ENCODE data around the gene LRP2. TPM values are rescaled to one million over a fixed set of nuclear protein-coding genes. Genes with fewer than 3 reads are reported as not detected.

Gene LRP2
- total and polyA plus RNA-seq, 10 of the 15 experiments (the other 5 are each of a cell fraction or from before 2014, with no cell fraction given): 0.01 to 0.19 (median 0.06) TPM; not detected in 5

GRCh38 chr2:169105476-169105875, 256.9 kb downstream of the LRP2 start (continued):
- TF ChIP-seq MLLT1 (IDR thresholded peaks at IDR 0.05): no peak
- no peak for TF ChIP-seq ZSCAN29 (IDR thresholded peaks at IDR 0.05)
- TF ChIP-seq GABPA (IDR thresholded peaks at IDR 0.05; ENCODE audit: low read depth): no peak
- TF ChIP-seq ZNF384 (IDR thresholded peaks at IDR 0.05; ENCODE audit: borderline replicate concordance, low read depth, low read length): no peak

- no peak overlapping the region for H3K27ac ChIP-seq (ENCODE audit: control insufficient read depth, insufficient read depth)
- POLR2A ChIA-PET: no interaction called here
- TF ChIP-seq ZNF217 (IDR thresholded peaks at IDR 0.05) (no peak), USF2 (IDR thresholded peaks at IDR 0.05; ENCODE audit: borderline replicate concordance, low read depth, low read length) (no peak), ZBTB11 (CRISPR knock-in tag; IDR thresholded peaks at IDR 0.05) (no peak), RCOR1 (conservative IDR thresholded peaks at IDR 0.05; ENCODE audit: low read depth, low read length) (no peak), ZBTB33 (IDR thresholded peaks at IDR 0.05) (no peak), YY1 (IDR thresholded peaks at IDR 0.05; ENCODE audit: low read depth, low read length) (no peak), ZNF24 (IDR thresholded peaks at IDR 0.05) (no peak), PAX8 (IDR thresholded peaks at IDR 0.05) (no peak), MEF2A (IDR thresholded peaks at IDR 0.05; ENCODE audit: insufficient read depth, low read depth, low read length) (no peak)
These were observed 257.5 kb downstream of the LRP2 start for GRCh38 chr2:169104848-169105247.

More at GRCh38 chr2:169104848-169105247, 257.5 kb downstream of the LRP2 start:
- no peak for ATAC-seq
- no peaks in the 10 kb centered on the region for H4K20me1 ChIP-seq (ENCODE audit: control insufficient read depth, insufficient read depth)
- H3K4me2 ChIP-seq (ENCODE audit: control insufficient read depth, insufficient read depth): no peak overlapping the region
- 0 out of 2 replicates have a peak, but pooled peaks cover 4% of the 10 kb centered on the region for H3K4me1 ChIP-seq (ENCODE audit: control insufficient read depth, insufficient read depth, low read length)
- FAIRE-seq: no peak
- WGBS (ENCODE audit: insufficient coverage, insufficient replicate concordance, low lambda C conversion rate, missing lambda C conversion rate): 50% methylated on average over 1 of the region's 1 CpG
- RAD21 ChIA-PET (ENCODE audit: unreplicated experiment): no interaction called here
- H3K79me2 ChIP-seq (ENCODE audit: control insufficient read depth, insufficient read depth, low read length): no peaks in the 10 kb centered on the region
- intact Hi-C loops (cut with micrococcal nuclease; ENCODE audit: unreplicated experiment) (no loop called here), in situ Hi-C loops (cut with MboI) (loop anchor here (25.0 kb wide), 1 partner anchor 807 kb away; no protein-coding TSS in a partner anchor)
- SMC1A ChIA-PET (ENCODE audit: uncharacterized antibody, unreplicated experiment): no interaction called here
- CTCF ChIA-PET: interaction anchor here (0.6 to 1.4 kb wide), 2 partner anchors 9 to 27 kb away, joined by 3 to 9 read pairs; no protein-coding TSS in a partner anchor
- H2AFZ ChIP-seq (ENCODE audit: control insufficient read depth, low read depth, low read length): no peak overlapping the region
- H3K36me3 ChIP-seq (ENCODE audit: control insufficient read depth in 2 of 2, insufficient read depth in 2 of 2, low read length in 1 of 2): no peaks in the 10 kb centered on the region
- H3K4me3 ChIP-seq: no peak overlapping the region
- H3K27me3 ChIP-seq (replicated peaks in 1 of 2; ENCODE audit: control insufficient read depth in 2 of 2, insufficient read depth in 2 of 2, low read length in 1 of 2): peaks cover 0 to 4% of the 10 kb centered on the region in 2 experiments; a peak in 1 of 4 replicates
- H3K9ac ChIP-seq (ENCODE audit: control insufficient read depth, insufficient read depth, low read length): no peak overlapping the region
- no peaks in the 10 kb centered on the region for H3K9me3 ChIP-seq (replicated peaks; ENCODE audit: control insufficient read depth, insufficient read depth, low read length)
- DNase-seq (ENCODE audit: low read depth, low spot score): no peak
- no TSS peak for BruUV-seq (replicated peaks)

Data from GM12878 (cell line).